CD14-positive monocyte (primary cell): Measurements from ENCODE around the gene UBE3D. TPM values are rescaled to one million over a fixed set of nuclear protein-coding genes. Genes with fewer than 3 reads are reported as not detected.
"Not testable (repeated sequence)": the region's sequence is repeated elsewhere in the genome, so short reads cannot be mapped to it uniquely, and the experiment has no call there.

Source experiments
- DNase-seq, 3 donors: peaks; one replicate each; pipeline ENCODE4 v3.0.0-alpha.2; 2011 to 2022
- H2AFZ ChIP-seq: 2 replicates; pipeline ENCODE4 v1.6.0; 2012; ENCODE audit warnings: mild to moderate bottlenecking, low read depth, low read length, inconsistent platforms; ENCODE audit not compliant: insufficient read depth, poor library complexity, severe bottlenecking
- H3K27ac ChIP-seq, 2 donors: 1 replicate in 1 of 2; 2 replicates in 1 of 2; pipeline ENCODE4 v1.5.1; 2012 to 2013; ENCODE audit warnings: low read length in 2 of 2, control low read depth in 1 of 2, inconsistent platforms in 1 of 2, low read depth in 1 of 2, mild to moderate bottlenecking in 1 of 2
- H3K27me3 ChIP-seq, 2 donors: one replicate each; pipeline versions ENCODE4 v1.6.0 to v1.6.1; 2011 to 2013; ENCODE audit warnings: low read length in 2 of 2; ENCODE audit not compliant: control insufficient read depth in 2 of 2, insufficient read depth in 2 of 2
- H3K36me3 ChIP-seq, 2 donors: replicated peaks in 1 of 2; 1 replicate in 1 of 2; 2 replicates in 1 of 2; pipeline versions ENCODE4 v1.5.1 to v1.6.1; 2012 to 2013; ENCODE audit warnings: low read length in 2 of 2, control low read depth in 1 of 2, inconsistent platforms in 1 of 2, mild to moderate bottlenecking in 1 of 2; ENCODE audit not compliant: insufficient read depth in 2 of 2, control insufficient read depth in 1 of 2
- H3K4me1 ChIP-seq, 2 donors: 1 replicate in 1 of 2; 2 replicates in 1 of 2; pipeline versions ENCODE4 v1.5.1 to v1.6.1; 2012 to 2013; ENCODE audit warnings: low read length in 2 of 2, control low read depth in 1 of 2, inconsistent platforms in 1 of 2, mild to moderate bottlenecking in 1 of 2, moderate library complexity in 1 of 2; ENCODE audit not compliant: insufficient read depth in 2 of 2, control insufficient read depth in 1 of 2
- H3K4me2 ChIP-seq: replicated peaks from 2 replicates; pipeline ENCODE3; 2012; ENCODE audit warnings: low read length, moderate library complexity, mild to moderate bottlenecking; ENCODE audit not compliant: poor library complexity, severe bottlenecking; ENCODE audit errors: extremely low read depth
- H3K4me3 ChIP-seq, 3 experiments: fragments of 200-600 bp in 1 of 3; sonication (generic) in 1 of 3; replicated peaks in 1 of 3; 1 replicate in 2 of 3; 2 replicates in 1 of 3; pipeline ENCODE4 v1.5.1; 2011 to 2013; ENCODE audit warnings: low read length in 3 of 3, mild to moderate bottlenecking in 3 of 3, control low read depth in 2 of 3, low read depth in 2 of 3, inconsistent platforms in 1 of 3, moderate library complexity in 1 of 3
- H3K79me2 ChIP-seq: 2 replicates; pipeline ENCODE4 v1.6.0; 2012; ENCODE audit warnings: mild to moderate bottlenecking, control low read depth, inconsistent platforms, low read length, moderate library complexity; ENCODE audit not compliant: insufficient read depth
- H3K9ac ChIP-seq: 2 replicates; pipeline ENCODE4 v1.6.0; 2017; ENCODE audit warnings: low read length, mild to moderate bottlenecking; ENCODE audit not compliant: insufficient read depth, poor library complexity, severe bottlenecking
- H3K9me3 ChIP-seq, 2 donors: replicated peaks in 1 of 2; 1 replicate in 1 of 2; 2 replicates in 1 of 2; pipeline versions ENCODE4 v1.5.1 to v1.6.1; 2012 to 2013; ENCODE audit warnings: low read length in 2 of 2, control low read depth in 1 of 2; ENCODE audit not compliant: control insufficient read depth in 1 of 2, insufficient read depth in 1 of 2
- H4K20me1 ChIP-seq: 2 replicates; pipeline ENCODE4 v1.6.0; 2012; ENCODE audit warnings: mild to moderate bottlenecking, low read length, control low read depth, moderate library complexity; ENCODE audit not compliant: insufficient read depth
- H3K27ac Mint-ChIP-seq, 7 donors: one replicate each; pipeline ENCODE4 v1.8.0; 2020; ENCODE audit warnings: mild to moderate bottlenecking in 7 of 7, mixed read lengths in 7 of 7, moderate library complexity in 6 of 7, inconsistent platforms in 2 of 7
- H3K27me3 Mint-ChIP-seq, 3 donors: one replicate each; pipeline ENCODE4 v1.8.0; 2021 to 2022; ENCODE audit warnings: low read depth in 3 of 3, mild to moderate bottlenecking in 3 of 3, mixed read lengths in 3 of 3, moderate library complexity in 3 of 3, inconsistent platforms in 1 of 3
- H3K36me3 Mint-ChIP-seq, 2 donors: one replicate each; pipeline ENCODE4 v1.8.0; 2020; ENCODE audit warnings: mixed read lengths in 2 of 2, inconsistent platforms in 1 of 2, mild to moderate bottlenecking in 1 of 2
- H3K4me1 Mint-ChIP-seq: one replicate; pipeline ENCODE4 v1.8.0; 2020; ENCODE audit warnings: mild to moderate bottlenecking, mixed read lengths
- H3K4me3 Mint-ChIP-seq, 2 donors: one replicate each; pipeline ENCODE4 v1.8.0; 2020; ENCODE audit warnings: mild to moderate bottlenecking in 2 of 2, mixed read lengths in 2 of 2, moderate library complexity in 1 of 2
- H3K9me3 Mint-ChIP-seq, 7 donors: one replicate each; pipeline ENCODE4 v1.8.0; 2020 to 2022; ENCODE audit warnings: mixed read lengths in 7 of 7, mild to moderate bottlenecking in 6 of 7, moderate library complexity in 6 of 7, inconsistent platforms in 2 of 7
- WGBS: methylation state at CpG from one replicate; pipeline ENCODE4 v1.1.5; 2013; ENCODE audit warnings: missing lambda C conversion rate; ENCODE audit not compliant: insufficient coverage; 5-methylcytosine and 5-hydroxymethylcytosine counted together
- intact Hi-C, 2 donors: fragments of 100-400 bp; cut with micrococcal nuclease; formaldehyde crosslinking; loops; one replicate each; pipeline versions ENCODE4 v1.15.0 to v1.15.1; 2023
- polyA plus RNA-seq, 3 donors: library from polyadenylated mRNA; depleted of rRNA in 1 of 3; unstranded in 2 of 3; stranded (reverse) in 1 of 3; fragments of 300-500 nt in 2 of 3; fragments of >200 nt in 1 of 3; fragmentation: Illumina TruSeq in 2 of 3; gene quantifications; 1 replicate in 2 of 3; 2 replicates in 1 of 3; pipeline ENCODE4 v1.2.3, GENCODE V29; 2012 to 2021
- TF ChIP-seq, protein P1 (sequence below): fragments of 200-600 bp; IDR thresholded peaks from one replicate; pipeline ENCODE4 v1.8.0; 2022; ENCODE audit warnings: antibody characterized with exemption, mild to moderate bottlenecking

The UBE3D gene
- polyA plus RNA-seq, 3 donors, result 0.61 to 1.7 (median 1.1) TPM

DNA sequence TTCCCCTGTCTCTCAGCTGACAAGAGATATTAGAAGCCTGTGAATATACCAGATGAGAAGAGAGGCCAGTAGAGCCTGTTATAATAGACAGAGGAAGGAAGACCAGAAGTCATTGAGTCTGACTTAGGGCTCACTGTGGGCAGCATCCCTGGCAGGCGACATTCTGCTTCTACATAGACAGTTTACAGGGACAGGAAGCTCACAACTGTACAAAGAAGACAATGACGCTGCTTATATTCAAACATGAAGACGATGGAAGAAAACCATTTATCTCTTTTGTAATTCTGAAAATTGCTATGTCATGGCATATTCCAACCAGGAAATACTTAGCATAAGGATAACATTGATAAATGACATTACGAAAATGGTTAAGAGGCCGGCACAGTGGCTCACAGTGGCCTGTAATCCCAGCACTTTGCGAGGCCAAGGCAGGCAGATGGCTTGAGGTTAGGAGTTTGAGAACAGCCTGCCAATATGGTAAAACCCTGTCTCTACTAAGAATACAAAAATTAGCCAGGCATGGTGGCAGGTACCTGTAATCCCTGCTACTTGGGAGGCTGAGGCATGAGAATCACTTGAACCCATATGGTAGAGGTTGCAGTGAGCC is 170.9 kb downstream of the UBE3D start:
- no peak overlapping the region for H2AFZ ChIP-seq
- H3K4me2 ChIP-seq, result no peak overlapping the region
- no peaks in the 10 kb centered on the region for H3K4me1 ChIP-seq
- intact Hi-C loops, result no loop called here
- no peak overlapping the region for H3K27ac ChIP-seq
- DNase-seq, result no peak
- 100% methylated on average over 1 of the region's 6 CpGs for WGBS
- no peak overlapping the region for H3K27ac Mint-ChIP-seq
- no peaks in the 10 kb centered on the region for H3K4me1 Mint-ChIP-seq
- H3K27me3 Mint-ChIP-seq, result no peaks in the 10 kb centered on the region
- H3K4me3 Mint-ChIP-seq, result no peak overlapping the region
- no peaks in the 10 kb centered on the region for H3K36me3 Mint-ChIP-seq
- no peaks in the 10 kb centered on the region for H3K36me3 ChIP-seq
- no peaks in the 10 kb centered on the region for H3K79me2 ChIP-seq
- H3K9me3 Mint-ChIP-seq, result peaks cover 2 to 13% (median 4%) of the 10 kb centered on the region in 7 donors
- no peak overlapping the region for H3K4me3 ChIP-seq
- no peak overlapping the region for H3K9ac ChIP-seq
- no peaks in the 10 kb centered on the region for H3K9me3 ChIP-seq
- H4K20me1 ChIP-seq, result no peaks in the 10 kb centered on the region
- TF ChIP-seq, protein P1, sequence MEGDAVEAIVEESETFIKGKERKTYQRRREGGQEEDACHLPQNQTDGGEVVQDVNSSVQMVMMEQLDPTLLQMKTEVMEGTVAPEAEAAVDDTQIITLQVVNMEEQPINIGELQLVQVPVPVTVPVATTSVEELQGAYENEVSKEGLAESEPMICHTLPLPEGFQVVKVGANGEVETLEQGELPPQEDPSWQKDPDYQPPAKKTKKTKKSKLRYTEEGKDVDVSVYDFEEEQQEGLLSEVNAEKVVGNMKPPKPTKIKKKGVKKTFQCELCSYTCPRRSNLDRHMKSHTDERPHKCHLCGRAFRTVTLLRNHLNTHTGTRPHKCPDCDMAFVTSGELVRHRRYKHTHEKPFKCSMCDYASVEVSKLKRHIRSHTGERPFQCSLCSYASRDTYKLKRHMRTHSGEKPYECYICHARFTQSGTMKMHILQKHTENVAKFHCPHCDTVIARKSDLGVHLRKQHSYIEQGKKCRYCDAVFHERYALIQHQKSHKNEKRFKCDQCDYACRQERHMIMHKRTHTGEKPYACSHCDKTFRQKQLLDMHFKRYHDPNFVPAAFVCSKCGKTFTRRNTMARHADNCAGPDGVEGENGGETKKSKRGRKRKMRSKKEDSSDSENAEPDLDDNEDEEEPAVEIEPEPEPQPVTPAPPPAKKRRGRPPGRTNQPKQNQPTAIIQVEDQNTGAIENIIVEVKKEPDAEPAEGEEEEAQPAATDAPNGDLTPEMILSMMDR, result no peak
- no peaks in the 10 kb centered on the region for H3K27me3 ChIP-seq

DNA sequence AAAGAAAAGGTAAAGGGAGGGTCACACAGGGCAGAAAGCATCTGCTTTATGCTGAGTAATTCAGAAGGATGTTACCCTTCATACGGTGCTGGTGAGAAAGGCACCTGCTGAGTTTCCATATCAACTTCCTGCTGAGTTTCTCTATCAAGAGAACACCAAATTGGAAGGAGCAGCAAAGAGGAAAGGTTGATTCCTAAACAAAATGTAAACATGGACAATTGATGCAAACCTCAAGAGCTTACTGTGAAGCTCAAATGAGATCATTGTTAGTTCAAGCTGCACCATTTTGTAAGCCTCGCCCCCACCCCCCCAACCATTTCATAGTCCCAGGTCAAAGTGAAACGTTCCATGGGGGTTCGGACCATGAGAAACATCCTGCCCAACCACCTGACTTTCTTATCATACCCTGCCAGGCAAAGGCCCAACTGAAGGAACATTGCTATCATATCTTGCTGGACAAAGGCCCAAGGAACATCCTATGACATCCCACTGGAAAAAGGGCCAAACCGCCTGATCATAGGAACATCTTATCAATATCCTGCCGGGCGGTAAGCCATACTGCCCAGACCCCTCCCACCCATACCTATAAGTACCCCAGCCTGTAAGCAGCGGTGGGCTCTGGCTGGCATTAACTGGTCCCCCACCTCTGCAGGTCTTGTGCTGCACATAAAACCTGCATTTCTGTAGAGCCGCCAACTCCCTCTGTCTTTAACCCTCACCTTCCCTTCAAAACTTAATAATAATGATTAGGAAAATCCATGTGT is 171.6 kb downstream of the UBE3D start:
- Mint-ChIP-seq H3K36me3 (no peaks in the 10 kb centered on the region), H3K4me3 (no peak overlapping the region), H3K27me3 (no peaks in the 10 kb centered on the region), H3K4me1 (no peaks in the 10 kb centered on the region), H3K27ac (peak overlapping the region in 1 of 7 donors; percentile 25), H3K9me3 (peaks cover 2 to 13% (median 3%) of the 10 kb centered on the region in 7 donors)
- H3K27ac ChIP-seq, result no peak overlapping the region
- no peaks in the 10 kb centered on the region for H3K27me3 ChIP-seq
- H3K79me2 ChIP-seq, result no peaks in the 10 kb centered on the region
- H3K9ac ChIP-seq, result no peak overlapping the region
- no peak overlapping the region for H3K4me2 ChIP-seq
- no peak for DNase-seq
- intact Hi-C loops, result no loop called here
- no peaks in the 10 kb centered on the region for H3K36me3 ChIP-seq
- no peaks in the 10 kb centered on the region for H4K20me1 ChIP-seq
- no peaks in the 10 kb centered on the region for H3K4me1 ChIP-seq
- TF ChIP-seq, protein P1, result no peak
- WGBS, result 88% methylated on average over 3 of the region's 9 CpGs
- no peak overlapping the region for H2AFZ ChIP-seq
- H3K9me3 ChIP-seq, result no peaks in the 10 kb centered on the region
- no peak overlapping the region for H3K4me3 ChIP-seq

DNA sequence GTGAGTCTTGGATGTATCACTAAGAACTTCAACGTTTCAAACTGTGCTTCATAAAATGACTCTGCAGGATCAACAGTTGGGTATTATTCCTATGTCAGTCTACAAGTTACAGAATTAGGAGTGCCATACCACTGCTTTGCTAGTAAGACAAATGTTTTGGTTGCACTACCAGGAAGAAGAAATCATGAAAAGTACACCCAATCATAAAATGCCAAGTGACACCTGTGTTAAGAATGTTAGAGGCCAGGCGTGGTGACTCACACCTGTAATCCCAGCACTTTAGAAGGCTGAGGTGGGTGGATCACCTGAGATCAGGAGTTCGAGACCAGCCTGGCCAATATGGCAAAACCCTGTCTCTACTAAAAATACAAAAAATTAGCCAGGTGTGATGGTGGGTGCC is 174.1 kb downstream of the UBE3D start:
- H2AFZ ChIP-seq, H3K36me3 Mint-ChIP-seq, H4K20me1 ChIP-seq, H3K4me1 ChIP-seq, DNase-seq, H3K9ac ChIP-seq, H3K36me3 ChIP-seq, H3K4me3 Mint-ChIP-seq, H3K27me3 Mint-ChIP-seq, H3K4me3 ChIP-seq, H3K27me3 ChIP-seq, intact Hi-C loops, H3K27ac ChIP-seq, H3K79me2 ChIP-seq, H3K9me3 ChIP-seq, H3K4me1 Mint-ChIP-seq, H3K4me2 ChIP-seq, H3K27ac Mint-ChIP-seq, H3K9me3 Mint-ChIP-seq: not testable (repeated sequence)
- WGBS, result 100% methylated on average over 1 of the region's 3 CpGs
